GM18907 (cell line): ENCODE measurements around the gene PLET1.

ENCODE experiments used
- ATAC-seq: cut with Tn5 transposase; IDR thresholded peaks from one replicate; pipeline ENCODE4 v1.9.1; 2021; ENCODE audit warnings: mild to moderate bottlenecking, moderate library complexity; ENCODE audit not compliant: unreplicated experiment

Gene PLET1

GRCh38 chr11:112248201-112248600, 12.5 kb downstream of the PLET1 start:
- no peak for ATAC-seq

GRCh38 chr11:112247201-112247600, 13.5 kb downstream of the PLET1 start:
- no peak for ATAC-seq

- no peak for ATAC-seq
These were observed 19.2 kb downstream of the PLET1 start for GRCh38 chr11:112241486-112241885.

GRCh38 chr11:112238041-112238440, 22.6 kb downstream of the PLET1 start:
- no peak for ATAC-seq

GRCh38 chr11:112237451-112237850, 23.2 kb downstream of the PLET1 start:
- no peak for ATAC-seq

GRCh38 chr11:112235750-112236390, 24.8 kb downstream of the PLET1 start:
- no peak for ATAC-seq

GRCh38 chr11:112231952-112232351, 28.7 kb downstream of the PLET1 start:
- no peak for ATAC-seq

- ATAC-seq = no peak
These were observed 30.8 kb downstream of the PLET1 start for GRCh38 chr11:112229746-112230433.

- no peak for ATAC-seq
These were observed 31.5 kb downstream of the PLET1 start for GRCh38 chr11:112229159-112229558.

- no peak for ATAC-seq
These were observed 32.0 kb downstream of the PLET1 start for GRCh38 chr11:112228706-112229105.

- ATAC-seq = no peak
These were observed 33.2 kb downstream of the PLET1 start for GRCh38 chr11:112227471-112227870.

GRCh38 chr11:112226831-112227401, 33.7 kb downstream of the PLET1 start:
- ATAC-seq = peak; percentile 57

- ATAC-seq = peak; percentile 97
These were observed 34.4 kb downstream of the PLET1 start, which contains the start of gene PTS for GRCh38 chr11:112226062-112226830. Gene PTS, plus strand, starts transcription at chr11:112226428. Its CDS starts 16 bp downstream, at chr11:112226444.

GRCh38 chr11:112225753-112226061, 35.0 kb downstream of the PLET1 start:
- ATAC-seq = no peak

- no peak for ATAC-seq
These were observed 36.7 kb downstream of the PLET1 start for GRCh38 chr11:112223754-112224532.

GRCh38 chr11:112223121-112223520, 37.5 kb downstream of the PLET1 start:
- no peak for ATAC-seq

- ATAC-seq = no peak
These were observed 38.4 kb downstream of the PLET1 start for GRCh38 chr11:112222303-112222702.

GRCh38 chr11:112221274-112221835, 39.3 kb downstream of the PLET1 start:
- no peak for ATAC-seq

GRCh38 chr11:112219476-112220232, 41.0 kb downstream of the PLET1 start:
- peak; percentile 91 for ATAC-seq
